Adrenal gland (tissue), 5 donors: ENCODE measurements around the gene SAFB.

ENCODE experiments used
- CTCF ChIP-seq, 6 experiments: fragments of 450-650 bp in 4 of 6; fragments of 200-600 bp in 2 of 6; sonication (generic) in 1 of 6; IDR thresholded peaks; 1 replicate in 5 of 6; 2 replicates in 1 of 6; pipeline versions ENCODE4 v1.5.1 to v1.8.0; 2016 to 2021; ENCODE audit warnings: antibody characterized with exemption in 6 of 6, mild to moderate bottlenecking in 2 of 6, moderate library complexity in 1 of 6
- POLR2A ChIP-seq, 2 donors: fragments of 450-650 bp; IDR thresholded peaks; one replicate each; pipeline ENCODE4 v1.6.1; 2017; ENCODE audit warnings: antibody characterized with exemption in 2 of 2, mild to moderate bottlenecking in 2 of 2, moderate library complexity in 1 of 2
- donor health status: DM: no; HTN: no; CAD: no.

GRCh38 chr19:5607318-5608275 is 15.3 kb upstream of the SAFB start:
- TF ChIP-seq POLR2A (IDR thresholded peaks at IDR 0.05) (no peak), CTCF (IDR thresholded peaks at IDR 0.05) (no peak)
